CD1c-positive myeloid dendritic cell (primary cell): ENCODE measurements around the gene NSF.
A peak's percentile ranks its signal among the peaks of the same experiment; 100 is the strongest.
"Not testable (repeated sequence)": the region's sequence is repeated elsewhere in the genome, so short reads cannot be mapped to it uniquely, and the experiment has no call there.

Source experiments
- DNase-seq: peaks from one replicate; pipeline ENCODE4 v3.0.0-alpha.2; 2016; ENCODE audit errors: extremely low spot score

NSF gene

DNA sequence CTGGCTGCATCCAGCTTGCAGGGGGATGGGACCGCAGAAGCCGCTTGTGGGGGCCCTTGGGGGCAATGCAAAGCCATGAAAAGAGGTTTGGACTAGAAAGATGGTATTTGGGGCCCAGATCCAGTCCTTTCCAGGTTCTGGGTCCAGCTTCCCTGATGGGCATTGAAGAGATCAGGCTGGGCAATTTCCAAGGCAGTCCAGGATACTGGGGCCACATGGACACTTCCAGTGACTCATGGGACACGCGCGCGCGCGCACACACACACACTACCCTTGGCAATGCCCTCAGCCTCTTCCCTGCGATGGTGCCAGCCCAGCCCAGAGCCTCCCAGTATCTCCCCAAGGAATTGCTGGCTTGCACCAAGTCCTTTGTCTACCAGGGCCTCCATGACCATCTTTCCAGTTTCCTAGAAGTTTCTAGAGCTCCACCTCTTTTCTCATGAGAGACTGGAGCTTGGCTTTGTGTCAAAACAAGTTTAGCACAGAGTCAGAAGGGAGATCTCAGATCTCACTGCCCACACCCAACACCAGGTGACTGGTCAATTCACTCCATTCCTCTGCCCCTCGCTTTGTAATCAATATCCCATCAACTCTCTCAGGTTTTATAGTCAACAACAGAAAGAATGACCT lies 183.8 kb downstream of the NSF start:
- no peak for DNase-seq

DNA sequence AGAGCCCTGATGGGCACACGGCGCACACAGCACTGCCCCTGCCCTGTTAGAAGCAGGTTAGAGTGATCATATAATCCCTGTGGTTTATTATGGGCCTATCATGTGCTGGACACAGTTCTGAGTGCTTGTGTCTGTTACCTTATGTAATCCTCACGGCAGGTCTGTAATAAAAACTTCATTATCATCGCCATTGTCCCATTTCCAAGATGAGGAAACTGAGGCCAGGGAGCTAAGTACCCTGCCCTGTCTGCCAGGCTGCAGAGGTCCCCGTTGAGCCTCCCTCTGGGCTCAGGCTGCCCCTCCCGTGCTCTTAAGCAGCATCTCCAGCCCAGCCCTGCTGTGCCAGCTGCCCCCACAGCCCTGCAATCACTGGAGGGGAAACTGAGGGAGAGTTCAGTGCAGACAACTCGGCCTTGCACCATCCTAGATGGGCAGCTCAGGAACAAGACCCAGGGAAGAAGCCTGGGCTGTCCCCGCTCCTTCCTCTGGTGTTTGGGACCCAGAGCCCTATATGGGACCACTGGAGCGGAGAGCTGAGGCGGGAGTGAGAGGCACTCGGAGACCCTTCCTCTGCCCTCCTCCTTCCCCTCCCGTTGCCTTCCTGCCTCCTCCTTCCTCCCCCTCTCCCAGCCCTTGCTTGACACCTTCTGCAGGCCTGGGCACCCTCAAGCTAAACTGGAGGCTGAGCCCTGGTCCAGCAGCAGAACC lies 186.0 kb downstream of the NSF start:
- no peak for DNase-seq

DNA sequence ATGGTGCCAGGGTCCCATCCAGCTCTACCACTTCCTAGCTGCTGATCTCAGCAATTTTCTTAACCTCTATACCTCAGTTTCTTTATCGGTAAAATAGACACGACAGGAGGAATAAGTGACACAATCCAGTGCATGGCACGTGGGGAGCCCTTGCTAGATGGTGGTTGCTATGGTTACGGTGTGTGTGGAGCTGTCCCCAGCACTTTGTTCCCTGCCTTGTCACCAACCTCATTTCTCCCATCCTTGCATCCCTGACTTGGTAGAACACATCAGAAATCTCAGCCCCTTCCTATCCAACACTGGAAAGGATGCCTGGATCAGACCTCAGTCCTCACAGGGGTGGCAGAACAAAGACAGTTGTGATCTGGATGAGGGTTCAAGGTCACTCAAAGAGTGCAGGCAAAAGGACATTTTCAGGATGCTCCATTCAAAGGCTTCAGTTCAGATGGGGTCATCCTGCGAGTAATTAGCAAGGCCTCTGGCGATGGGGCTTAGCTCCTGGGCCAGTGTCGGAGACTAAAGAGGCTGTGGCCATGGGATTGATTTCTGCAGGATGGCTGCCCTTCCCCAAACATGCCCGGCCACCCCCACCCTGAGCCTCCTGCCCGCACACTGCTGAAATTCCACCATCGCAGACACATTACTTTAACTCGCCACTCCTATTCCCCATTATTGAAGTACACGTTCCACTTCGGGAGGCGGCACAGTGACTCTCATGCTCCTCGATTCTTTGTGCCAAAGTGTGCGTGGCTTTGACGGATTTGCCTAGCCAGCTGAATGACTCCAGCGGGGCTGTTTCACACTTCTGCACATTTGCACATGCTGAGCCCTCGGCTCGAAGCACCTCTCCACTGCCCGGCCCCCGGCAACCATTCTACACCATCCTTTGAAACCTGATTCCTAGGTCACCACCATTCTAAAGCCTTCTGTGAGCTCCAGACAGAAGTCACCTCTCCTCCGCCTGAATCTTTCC lies 187.8 kb downstream of the NSF start:
- no peak for DNase-seq

DNA sequence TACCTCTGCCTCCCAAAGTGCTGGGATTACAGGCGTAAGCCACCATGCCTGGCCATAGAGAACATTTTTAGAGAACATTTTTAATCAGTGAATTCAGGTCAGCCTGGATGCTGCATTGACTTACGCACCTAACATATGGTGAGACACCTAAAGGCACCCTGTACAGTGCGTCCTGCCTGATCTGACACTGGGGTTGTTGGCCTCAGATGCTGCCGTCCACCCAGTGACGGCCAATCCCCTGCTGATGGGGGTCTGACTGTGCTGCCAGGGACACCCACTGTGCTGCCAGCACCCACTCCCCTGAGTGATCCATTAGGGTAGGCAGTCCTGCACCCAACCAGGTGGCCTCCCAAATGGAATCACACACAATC lies 189.5 kb downstream of the NSF start:
- DNase-seq = no peak

DNA sequence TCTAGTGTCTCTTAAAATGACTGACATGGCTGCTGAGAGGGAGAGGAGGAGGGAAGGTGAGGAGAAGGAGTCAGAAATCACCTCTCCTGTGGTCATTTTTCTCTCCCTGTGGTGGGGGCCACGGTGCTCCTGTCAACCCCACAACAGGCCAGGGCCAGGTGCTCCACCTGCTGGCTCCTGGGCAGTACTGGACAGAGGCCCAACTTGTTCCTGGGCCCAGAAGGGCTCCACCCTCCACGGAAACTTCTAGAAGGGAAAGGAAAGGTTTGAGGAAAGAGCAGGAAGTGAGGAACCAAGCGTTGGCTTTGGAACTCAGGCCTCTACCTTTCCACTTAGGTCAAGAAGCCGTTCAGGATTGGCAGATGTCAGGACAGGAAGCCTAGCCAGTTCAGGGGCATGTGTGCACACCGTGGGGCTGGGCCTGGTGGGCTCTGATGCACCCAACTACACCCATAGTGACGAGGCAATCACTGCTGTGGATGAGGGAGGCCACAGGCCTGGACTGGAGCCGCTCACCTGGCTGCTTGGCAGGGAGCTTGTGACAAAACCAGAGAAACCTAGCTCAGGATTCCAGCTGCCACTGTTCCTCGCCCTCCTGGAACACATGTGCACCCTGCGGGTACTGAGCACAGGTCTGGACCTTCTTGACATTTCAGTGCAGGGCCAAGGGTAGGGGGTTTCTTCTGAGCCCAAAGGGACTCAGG lies 191.9 kb downstream of the NSF start:
- DNase-seq = peak; percentile 6

DNA sequence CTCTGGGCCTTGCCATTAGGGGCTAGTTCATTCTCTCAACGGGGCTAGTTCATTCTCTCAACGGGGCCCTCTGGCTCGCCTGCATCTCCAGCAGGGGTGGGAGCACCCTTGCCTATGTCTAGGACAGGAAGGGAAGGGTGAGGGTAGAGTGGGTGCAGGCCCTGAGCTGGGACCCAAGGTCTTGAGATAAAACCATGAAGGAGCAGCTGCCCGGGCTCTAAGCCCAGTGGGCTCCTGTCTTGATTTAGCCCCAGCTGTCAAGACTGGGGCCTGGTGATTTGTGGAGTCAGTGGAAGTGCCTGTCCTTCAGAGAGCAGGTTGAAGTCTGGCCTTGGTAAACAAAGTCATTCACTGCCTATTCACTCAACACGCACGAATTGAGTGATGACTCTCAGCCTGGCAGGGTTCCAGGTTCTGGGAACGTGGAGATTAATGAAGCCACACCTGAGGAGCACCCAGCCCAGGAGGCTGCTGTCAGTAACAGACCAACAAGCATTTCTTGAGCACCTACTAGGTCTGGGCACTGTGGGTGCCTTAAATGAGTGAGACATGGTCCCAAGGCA lies 192.6 kb downstream of the NSF start:
- DNase-seq = no peak

DNA sequence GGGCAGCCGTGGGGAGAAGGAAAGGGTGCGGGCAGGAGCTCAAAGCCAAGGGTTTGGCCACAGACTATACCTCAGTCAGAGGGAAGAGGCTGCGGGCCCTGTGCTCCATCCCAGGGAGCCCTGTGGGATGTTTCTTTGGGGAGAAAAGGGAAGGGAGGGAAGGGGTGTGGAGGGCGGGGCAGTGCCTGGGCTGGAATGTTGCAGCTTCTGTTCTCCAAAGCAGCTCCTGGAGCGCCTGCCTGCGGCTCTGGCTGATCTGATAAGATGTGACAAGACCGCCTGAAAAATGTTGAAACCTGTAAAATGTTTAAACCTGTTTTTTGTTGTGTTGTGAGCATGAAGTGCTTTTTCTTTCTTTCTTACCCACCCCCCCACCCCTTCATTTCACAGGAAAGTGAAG lies 195.2 kb downstream of the NSF start:
- no peak for DNase-seq

DNA sequence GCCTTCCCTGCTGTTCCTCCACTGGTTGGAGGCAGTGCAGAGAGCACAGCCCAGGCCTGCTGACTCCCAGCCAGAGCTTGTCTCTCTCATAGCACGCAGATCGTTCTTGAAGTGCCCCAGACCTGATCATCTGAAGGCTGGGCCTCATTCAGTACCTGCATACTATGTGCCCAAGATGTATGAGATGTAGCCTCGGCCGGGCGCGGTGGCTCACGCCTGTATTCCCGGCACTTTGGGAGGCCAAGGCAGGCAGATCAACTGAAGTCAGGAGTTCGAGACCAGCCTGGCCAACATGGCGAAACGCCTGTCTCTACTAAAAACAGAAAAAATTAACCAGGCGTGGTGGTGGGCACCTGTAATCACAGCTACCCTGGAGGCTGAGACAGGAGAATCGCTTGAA lies 197.0 kb downstream of the NSF start:
- no peak for DNase-seq

DNA sequence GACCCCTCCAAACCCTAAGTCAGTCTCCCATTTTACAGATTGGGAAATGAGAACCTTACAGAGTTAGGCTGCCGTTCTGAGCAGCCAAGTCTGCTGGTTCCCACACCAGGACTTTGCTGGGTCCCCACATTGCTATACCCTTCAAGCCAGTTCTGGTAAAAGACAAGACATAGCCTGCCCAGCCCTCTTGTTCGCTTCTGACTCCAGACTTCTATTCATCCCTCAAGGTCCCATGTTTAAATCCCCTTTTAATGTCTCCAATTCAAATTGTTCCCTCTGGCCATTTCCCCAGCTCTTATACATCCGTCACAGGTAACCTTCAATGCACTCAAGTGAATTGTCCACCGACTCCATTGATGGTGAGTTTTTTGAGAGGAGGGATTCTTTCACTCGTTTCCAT lies 197.8 kb downstream of the NSF start:
- no peak for DNase-seq

DNA sequence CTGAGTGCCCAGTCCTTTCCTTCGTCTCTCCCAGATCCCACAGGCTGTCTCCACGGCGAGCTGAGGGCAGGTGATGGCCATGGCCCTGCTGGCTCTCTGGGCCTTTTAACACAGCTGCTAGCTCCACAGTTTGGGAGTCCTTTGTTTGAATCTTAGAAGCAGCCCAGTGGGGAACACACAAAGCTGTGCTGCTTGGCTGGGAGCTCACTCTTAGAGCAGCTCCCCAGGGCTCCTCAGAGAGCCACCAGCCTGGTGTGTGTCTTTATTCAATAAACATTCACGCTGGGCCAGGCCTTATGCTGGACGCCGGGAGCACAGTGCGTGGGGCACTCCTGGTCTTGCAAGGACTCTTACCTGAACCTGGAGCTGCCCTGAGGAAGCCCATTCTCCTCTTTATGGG lies 198.3 kb downstream of the NSF start:
- DNase-seq = no peak

DNA sequence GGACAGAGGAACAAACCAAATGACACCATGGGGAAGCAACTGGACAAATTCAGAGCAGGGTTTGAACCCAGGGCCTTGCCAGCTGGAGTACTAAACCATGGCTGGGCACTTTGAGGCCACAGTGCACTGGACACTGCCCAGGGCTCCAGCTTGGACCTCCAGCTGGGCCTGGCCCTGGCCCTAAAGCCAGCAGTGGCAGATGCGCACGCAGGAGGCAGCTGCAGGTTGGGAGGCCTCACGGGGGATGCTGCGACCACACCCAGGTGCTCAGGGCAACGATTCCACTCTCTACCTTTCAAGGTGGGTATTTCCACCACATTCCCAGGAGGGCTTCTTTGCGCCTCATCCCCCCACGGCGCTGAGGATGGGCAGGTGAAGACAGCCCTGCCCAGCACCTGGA lies 199.1 kb downstream of the NSF start:
- no peak for DNase-seq

DNA sequence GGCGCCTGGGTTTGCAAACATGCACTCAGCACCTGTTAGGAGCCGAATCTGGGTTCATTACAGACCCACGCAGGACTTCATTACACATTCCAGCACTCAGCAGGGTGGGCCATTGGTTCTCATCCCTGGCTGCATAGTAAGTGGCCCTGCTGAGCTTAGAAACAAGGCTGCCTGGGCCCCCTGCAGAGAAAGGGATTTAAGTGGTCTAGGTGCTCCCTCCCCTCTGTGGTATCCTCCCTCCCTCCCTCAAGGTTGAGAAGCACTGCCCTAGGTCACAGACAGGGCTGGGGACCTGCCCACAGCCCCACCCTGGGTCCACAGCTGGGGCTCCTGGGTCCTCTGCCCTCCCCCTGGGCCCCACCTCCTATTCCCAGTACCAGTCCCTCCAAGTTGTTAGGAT lies 199.7 kb downstream of the NSF start:
- DNase-seq = no peak

DNA sequence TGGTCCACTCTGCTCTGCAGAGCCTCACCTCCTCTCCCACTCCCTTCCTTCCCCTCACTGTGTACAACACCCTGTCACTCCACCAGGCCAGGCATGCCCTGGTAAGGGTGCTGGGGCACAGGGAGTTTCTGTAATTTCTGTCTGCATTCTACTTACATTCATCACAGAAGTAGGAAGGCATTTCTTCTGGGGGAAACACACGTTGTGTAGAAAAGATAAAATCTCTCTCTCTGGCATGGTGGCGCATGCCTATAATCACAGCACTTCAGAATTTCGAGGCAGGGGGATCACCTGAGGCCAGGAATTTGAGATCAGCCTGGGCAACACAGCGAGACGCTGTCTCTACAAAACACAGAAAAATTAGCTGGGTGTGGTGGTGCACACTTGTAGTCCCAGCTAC lies 201.1 kb downstream of the NSF start:
- DNase-seq = no peak

DNA sequence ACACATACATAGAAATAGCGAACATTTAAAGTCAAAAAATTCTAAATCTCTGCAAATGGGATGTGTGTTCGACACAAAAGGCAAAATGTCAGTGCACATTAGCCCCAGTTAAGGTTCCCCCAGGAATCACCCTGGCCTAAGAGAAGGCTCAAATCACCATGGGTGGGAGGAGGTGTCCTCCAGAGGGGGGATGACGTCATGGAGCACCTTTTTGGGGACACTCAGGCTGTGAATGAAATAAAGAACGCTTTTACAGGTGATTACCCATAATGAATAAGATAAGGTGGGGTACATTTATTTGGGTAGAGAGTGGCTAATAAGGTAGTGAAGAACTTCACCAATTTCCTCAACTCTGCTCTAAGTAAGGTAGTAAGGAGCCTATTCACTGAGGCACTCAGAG lies 201.6 kb downstream of the NSF start:
- DNase-seq = no peak

DNA sequence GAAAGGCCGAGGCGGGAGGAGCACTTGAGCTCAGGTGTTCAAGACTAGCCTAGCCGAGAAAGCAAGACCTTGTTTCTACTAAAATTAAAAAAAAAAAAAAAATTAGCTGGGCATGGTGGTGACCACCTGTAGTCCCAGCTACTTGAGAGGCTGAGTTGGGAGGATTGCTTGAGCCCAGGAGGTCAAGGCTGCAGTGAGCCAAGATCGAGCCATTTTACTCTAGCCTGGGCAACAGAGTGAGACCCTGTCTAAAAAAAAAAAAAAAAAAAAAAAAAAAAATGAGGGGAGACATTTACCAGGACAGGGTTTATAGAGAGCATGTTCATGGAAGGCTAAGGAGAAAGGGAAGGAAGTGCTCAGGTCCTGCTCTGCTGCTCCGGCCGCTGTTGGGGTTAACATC lies 202.6 kb downstream of the NSF start:
- not testable (repeated sequence) for DNase-seq

DNA sequence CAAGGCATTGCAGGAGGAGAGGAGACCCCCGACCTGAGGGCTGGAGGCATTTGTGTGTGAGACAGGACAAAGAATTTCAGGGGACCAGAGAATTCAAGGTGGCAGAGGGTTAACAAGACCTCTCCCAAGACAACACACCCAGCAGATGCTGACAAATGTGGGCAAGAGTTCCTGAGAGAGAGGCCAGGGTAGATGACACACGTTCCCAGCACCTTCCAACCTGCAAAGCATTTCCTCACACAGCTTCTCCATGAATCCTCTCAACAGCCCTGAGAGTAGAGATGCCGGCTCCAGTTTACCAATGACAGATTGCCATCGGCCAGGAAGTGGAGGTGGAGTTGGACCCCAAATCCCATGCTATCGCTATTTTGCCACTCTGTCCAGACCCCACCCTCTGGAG lies 203.1 kb downstream of the NSF start:
- no peak for DNase-seq

DNA sequence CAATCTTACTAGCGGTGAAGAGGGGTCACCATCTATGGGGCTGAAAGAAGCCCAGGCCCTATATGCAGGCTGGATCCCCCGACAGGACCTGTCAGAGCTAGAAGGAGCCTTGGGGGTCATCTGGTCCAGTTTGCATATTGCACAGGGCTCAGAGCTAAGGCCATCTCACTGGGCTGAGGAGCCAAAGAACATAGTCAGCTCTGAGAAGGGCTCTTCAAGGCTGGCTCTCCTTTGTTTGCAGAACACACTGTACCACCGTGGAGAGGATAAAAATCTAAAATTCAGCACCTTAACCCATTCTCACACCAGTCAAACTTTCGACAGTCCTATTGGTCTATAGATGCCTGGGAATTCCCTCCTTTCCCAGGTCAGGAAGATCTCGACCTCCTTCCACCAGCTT lies 203.8 kb downstream of the NSF start:
- DNase-seq = no peak

DNA sequence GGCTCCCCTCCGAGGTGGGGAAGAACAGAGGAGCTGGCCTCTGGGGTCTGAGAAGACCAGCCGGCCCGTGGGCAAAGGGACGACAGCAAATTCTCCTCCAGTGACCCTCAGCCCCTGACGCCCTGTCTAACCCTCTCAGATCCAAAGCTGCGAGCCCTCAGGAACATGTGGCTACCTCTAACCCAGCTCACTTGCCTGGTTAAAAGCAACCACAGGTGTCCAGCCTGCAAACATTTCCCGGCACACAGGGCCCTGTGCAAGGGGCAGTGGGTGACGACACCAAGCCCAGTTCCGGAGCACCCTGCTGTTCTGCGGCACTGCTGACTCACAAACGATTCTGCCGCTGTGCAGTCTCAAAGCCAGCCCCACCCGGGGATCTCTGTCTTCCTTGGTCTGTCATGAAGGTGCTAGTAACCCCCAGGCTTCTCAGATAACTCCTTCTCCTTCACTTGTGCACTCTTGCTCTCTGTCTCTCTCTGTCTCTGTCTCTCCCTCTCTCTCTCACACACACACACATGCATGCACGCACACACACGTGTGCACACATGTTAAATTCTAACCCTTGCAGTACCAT lies 205.0 kb downstream of the NSF start:
- no peak for DNase-seq

DNA sequence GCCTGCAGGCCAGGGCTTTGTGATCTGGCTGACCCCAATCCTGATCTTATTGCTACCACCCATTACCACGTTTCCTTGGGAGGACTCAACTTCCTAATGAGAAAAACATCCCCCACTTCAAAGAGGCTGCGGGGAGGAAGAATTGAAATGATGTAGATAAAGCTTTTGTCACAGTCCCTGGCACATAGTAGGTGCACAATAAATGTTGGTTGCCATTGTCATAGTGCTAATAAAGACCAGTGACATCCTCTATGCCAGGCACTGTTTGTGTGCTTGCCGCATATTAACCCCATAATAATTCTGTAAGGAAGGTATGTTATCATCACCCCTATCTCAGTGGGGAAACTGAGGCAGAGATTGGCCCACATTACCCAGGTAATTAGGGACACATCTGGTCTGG lies 205.6 kb downstream of the NSF start:
- DNase-seq = no peak

DNA sequence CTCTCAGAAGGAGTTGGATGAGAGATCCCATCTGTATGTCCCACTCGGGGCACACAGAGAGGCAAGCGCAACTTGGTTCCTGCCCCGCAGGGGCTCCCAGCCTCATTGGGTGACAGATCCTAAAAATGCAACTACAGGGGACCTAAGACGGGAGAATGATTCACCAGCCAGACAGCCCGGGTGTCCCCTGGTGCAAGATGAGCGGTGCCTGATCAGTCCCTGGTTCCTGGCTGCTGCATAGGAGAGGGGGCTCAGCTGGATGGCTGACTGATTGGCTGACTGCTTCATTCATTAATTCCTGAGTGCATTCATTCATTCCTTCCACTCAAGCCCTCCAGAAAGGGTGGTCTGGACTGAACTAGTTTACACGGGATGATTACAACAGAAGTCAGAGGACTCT lies 206.1 kb downstream of the NSF start:
- DNase-seq = no peak

DNA sequence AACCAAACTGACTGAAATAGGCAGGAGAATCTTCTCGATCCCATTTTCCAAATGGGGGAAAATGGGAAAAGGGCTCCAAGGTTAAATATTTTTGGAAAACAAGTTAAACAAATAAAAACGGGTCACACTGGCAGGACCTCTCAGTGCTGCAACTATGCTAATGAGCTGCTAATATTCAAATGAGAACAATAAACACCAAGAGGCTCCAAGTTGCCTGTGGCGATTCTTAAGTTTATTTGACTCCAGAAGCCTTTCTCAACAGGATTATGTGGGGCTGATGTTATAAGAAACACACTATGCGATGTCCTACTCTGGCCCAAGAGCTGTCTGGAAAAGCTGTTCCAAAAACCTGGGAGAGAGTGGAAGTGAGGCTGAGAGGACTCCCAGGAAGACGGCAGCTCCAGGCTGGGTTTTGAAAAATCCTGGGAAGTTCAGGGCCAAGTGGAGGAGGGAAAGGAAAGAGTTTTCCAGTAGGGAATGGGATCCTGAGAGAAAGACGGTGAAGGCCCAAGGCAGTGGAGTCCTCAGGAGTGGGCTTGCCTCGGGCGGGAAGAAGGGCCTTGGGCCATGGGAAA lies 206.6 kb downstream of the NSF start:
- no peak for DNase-seq
